Measurements from ENCODE around the gene TTC33.

The TTC33 gene

DNA sequence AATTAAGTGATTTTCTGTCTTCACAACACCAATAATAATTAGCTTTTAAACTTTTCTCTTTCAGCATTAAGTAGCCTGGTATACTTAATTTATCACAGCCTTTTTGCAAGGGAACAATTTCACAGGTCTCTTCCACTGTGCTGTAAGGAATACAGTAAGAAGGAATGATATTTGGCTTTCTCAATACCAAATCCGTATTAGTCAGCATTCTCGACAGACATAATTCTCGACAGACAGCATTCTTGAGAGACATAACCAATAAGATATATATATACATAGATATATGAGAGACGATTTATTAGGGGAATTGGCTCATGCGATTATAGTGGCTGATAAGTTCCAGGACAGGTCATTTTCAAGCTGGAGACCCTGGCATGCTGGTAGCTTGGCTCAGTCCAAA, 24.4 kb upstream of the TTC33 start:
- Histone ChIP-seq H3K79me2 (ENCODE audit: insufficient read depth, low read depth) (peaks cover 61% of the 10 kb centered on the region), H3K9ac (no peak overlapping the region), H3K27ac (no peak overlapping the region), H3K4me2 (no peak overlapping the region), H3K4me1 (ENCODE audit: low read depth, poor library complexity, severe bottlenecking) (peaks cover 15% of the 10 kb centered on the region), H3K4me3 (IDR thresholded peaks at IDR 0.05; ENCODE audit: insufficient read depth, low read depth, low read length) (no peak overlapping the region), H4K20me1 (ENCODE audit: insufficient read depth) (no peaks in the 10 kb centered on the region; the same call in 1 of the 2 replicates), H2AFZ (ENCODE audit: low read depth) (no peak overlapping the region), H3K36me3 (ENCODE audit: insufficient read depth) (no peaks in the 10 kb centered on the region), H3K27me3 (ENCODE audit: insufficient read depth, low read depth) (no peaks in the 10 kb centered on the region)
- TF ChIP-seq CTCF (conservative IDR thresholded peaks at IDR 0.05; ENCODE audit: low read depth, low read length) = no peak

GRCh38 chr5:40779561-40779960, 23.8 kb upstream of the TTC33 start:
- H3K4me1 ChIP-seq (ENCODE audit: low read depth, poor library complexity, severe bottlenecking) = peaks cover 15% of the 10 kb centered on the region
- no peak overlapping the region for H3K4me2 ChIP-seq
- H3K9ac ChIP-seq = no peak overlapping the region
- H3K36me3 ChIP-seq (ENCODE audit: insufficient read depth) = no peaks in the 10 kb centered on the region
- peaks cover 55% of the 10 kb centered on the region for H3K79me2 ChIP-seq (ENCODE audit: insufficient read depth, low read depth)
- no peak overlapping the region for H3K4me3 ChIP-seq (IDR thresholded peaks at IDR 0.05; ENCODE audit: insufficient read depth, low read depth, low read length)
- no peak overlapping the region for H2AFZ ChIP-seq (ENCODE audit: low read depth)
- no peaks in the 10 kb centered on the region; the same call in 1 of the 2 replicates for H4K20me1 ChIP-seq (ENCODE audit: insufficient read depth)
- TF ChIP-seq CTCF (conservative IDR thresholded peaks at IDR 0.05; ENCODE audit: low read depth, low read length) = no peak
- H3K27me3 ChIP-seq (ENCODE audit: insufficient read depth, low read depth) = no peaks in the 10 kb centered on the region
- no peak overlapping the region for H3K27ac ChIP-seq

GRCh38 chr5:40778133-40778532, 22.4 kb upstream of the TTC33 start:
- no peak overlapping the region for H3K4me3 ChIP-seq (IDR thresholded peaks at IDR 0.05; ENCODE audit: insufficient read depth, low read depth, low read length)
- H3K9ac ChIP-seq = no peak overlapping the region
- peaks cover 15% of the 10 kb centered on the region for H3K4me1 ChIP-seq (ENCODE audit: low read depth, poor library complexity, severe bottlenecking)
- H3K79me2 ChIP-seq (ENCODE audit: insufficient read depth, low read depth) = peaks cover 41% of the 10 kb centered on the region
- no peaks in the 10 kb centered on the region; the same call in 1 of the 2 replicates for H4K20me1 ChIP-seq (ENCODE audit: insufficient read depth)
- TF ChIP-seq CTCF (conservative IDR thresholded peaks at IDR 0.05; ENCODE audit: low read depth, low read length) = no peak
- H3K4me2 ChIP-seq = no peak overlapping the region
- H2AFZ ChIP-seq (ENCODE audit: low read depth) = no peak overlapping the region
- no peaks in the 10 kb centered on the region for H3K36me3 ChIP-seq (ENCODE audit: insufficient read depth)
- no peak overlapping the region for H3K27ac ChIP-seq
- no peaks in the 10 kb centered on the region for H3K27me3 ChIP-seq (ENCODE audit: insufficient read depth, low read depth)

DNA sequence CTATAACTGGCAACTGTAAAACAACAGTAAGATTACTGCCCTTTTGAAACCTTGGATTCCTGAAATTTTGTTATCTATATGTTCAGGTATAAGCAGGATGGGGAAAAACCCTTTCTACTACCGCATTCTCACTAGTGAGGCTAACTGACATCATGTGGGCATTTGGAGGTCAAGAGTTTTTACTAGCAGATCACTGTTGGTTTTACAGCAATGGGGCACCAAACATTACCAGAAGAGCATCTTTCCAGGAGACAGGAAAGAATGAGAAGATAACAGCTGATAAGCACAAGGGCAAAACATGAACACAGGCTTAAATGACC, 20.9 kb upstream of the TTC33 start:
- TF ChIP-seq CTCF (conservative IDR thresholded peaks at IDR 0.05; ENCODE audit: low read depth, low read length) = no peak
- H3K27me3 ChIP-seq (ENCODE audit: insufficient read depth, low read depth) = no peaks in the 10 kb centered on the region
- no peak overlapping the region for H3K9ac ChIP-seq
- no peaks in the 10 kb centered on the region for H3K36me3 ChIP-seq (ENCODE audit: insufficient read depth)
- peaks cover 28% of the 10 kb centered on the region for H3K79me2 ChIP-seq (ENCODE audit: insufficient read depth, low read depth)
- H2AFZ ChIP-seq (ENCODE audit: low read depth) = no peak overlapping the region
- H3K4me3 ChIP-seq (IDR thresholded peaks at IDR 0.05; ENCODE audit: insufficient read depth, low read depth, low read length) = no peak overlapping the region
- peaks cover 15% of the 10 kb centered on the region for H3K4me1 ChIP-seq (ENCODE audit: low read depth, poor library complexity, severe bottlenecking)
- H4K20me1 ChIP-seq (ENCODE audit: insufficient read depth) = no peaks in the 10 kb centered on the region; the same call in 1 of the 2 replicates
- H3K4me2 ChIP-seq = no peak overlapping the region
- no peak overlapping the region for H3K27ac ChIP-seq

Data from KMS-11 (cell line).